WTC11 (cell line): ENCODE results near the gene UMODL1.

Experiments
- CBFB ChIP-seq: sonication (generic); formaldehyde crosslinking; IDR thresholded peaks from 2 replicates; pipeline ENCODE4 v1.8.1; 2022; ENCODE audit warnings: mild to moderate bottlenecking, low read depth, missing genetic modification reagents
- CREM ChIP-seq: sonication (generic); formaldehyde crosslinking; IDR thresholded peaks from 2 replicates; pipeline ENCODE4 v1.8.1; 2022; ENCODE audit warnings: mild to moderate bottlenecking, missing genetic modification reagents, moderate library complexity
- CTCF ChIP-seq: fragments of 200-600 bp; IDR thresholded peaks from 2 replicates; pipeline ENCODE4 v1.8.0; 2022; ENCODE audit warnings: antibody characterized with exemption
- ESRRA ChIP-seq: sonication (generic); formaldehyde crosslinking; IDR thresholded peaks from 2 replicates; pipeline ENCODE4 v1.8.1; 2022; ENCODE audit warnings: mild to moderate bottlenecking, missing genetic modification reagents, borderline replicate concordance
- FOXJ3 ChIP-seq: sonication (generic); formaldehyde crosslinking; IDR thresholded peaks from 2 replicates; pipeline ENCODE4 v1.9.0; 2021; ENCODE audit warnings: missing genetic modification reagents, mild to moderate bottlenecking, borderline replicate concordance
- HMGA2 ChIP-seq: fragments of 250-450 bp; sonication (Bioruptor Pico); IDR thresholded peaks from 2 replicates; pipeline ENCODE4 v1.4.0; 2021; ENCODE audit warnings: mild to moderate bottlenecking, moderate library complexity
- MLX ChIP-seq: sonication (generic); formaldehyde crosslinking; IDR thresholded peaks from 2 replicates; pipeline ENCODE4 v1.8.1; 2023; ENCODE audit warnings: mild to moderate bottlenecking, missing genetic modification reagents, moderate library complexity
- SMAD4 ChIP-seq: sonication (generic); formaldehyde crosslinking; IDR thresholded peaks from 2 replicates; pipeline ENCODE4 v1.8.0; 2022; ENCODE audit warnings: mild to moderate bottlenecking, missing genetic modification reagents
- TEAD1 ChIP-seq: sonication (generic); formaldehyde crosslinking; IDR thresholded peaks from 2 replicates; pipeline ENCODE4 v1.8.0; 2022; ENCODE audit warnings: mild to moderate bottlenecking, missing genetic modification reagents
- ZMAT4 ChIP-seq: fragments of 250-450 bp; sonication (Bioruptor Pico); IDR thresholded peaks from 2 replicates; pipeline ENCODE4 v1.9.0; 2021; ENCODE audit warnings: mild to moderate bottlenecking
- ZNF317 ChIP-seq: sonication (generic); formaldehyde crosslinking; IDR thresholded peaks from 2 replicates; pipeline ENCODE4 v1.8.1; 2023; ENCODE audit warnings: low read depth, mild to moderate bottlenecking, moderate library complexity, missing genetic modification reagents, borderline replicate concordance
- TF ChIP-seq, protein P1 (sequence below): sonication (generic); formaldehyde crosslinking; IDR thresholded peaks from 2 replicates; pipeline ENCODE4 v1.8.0; 2022; ENCODE audit warnings: mild to moderate bottlenecking, missing genetic modification reagents
- TF ChIP-seq, protein P2 (sequence below): sonication (generic); formaldehyde crosslinking; IDR thresholded peaks from 2 replicates; pipeline ENCODE4 v1.8.0; 2023; ENCODE audit warnings: missing genetic modification reagents

DNA sequence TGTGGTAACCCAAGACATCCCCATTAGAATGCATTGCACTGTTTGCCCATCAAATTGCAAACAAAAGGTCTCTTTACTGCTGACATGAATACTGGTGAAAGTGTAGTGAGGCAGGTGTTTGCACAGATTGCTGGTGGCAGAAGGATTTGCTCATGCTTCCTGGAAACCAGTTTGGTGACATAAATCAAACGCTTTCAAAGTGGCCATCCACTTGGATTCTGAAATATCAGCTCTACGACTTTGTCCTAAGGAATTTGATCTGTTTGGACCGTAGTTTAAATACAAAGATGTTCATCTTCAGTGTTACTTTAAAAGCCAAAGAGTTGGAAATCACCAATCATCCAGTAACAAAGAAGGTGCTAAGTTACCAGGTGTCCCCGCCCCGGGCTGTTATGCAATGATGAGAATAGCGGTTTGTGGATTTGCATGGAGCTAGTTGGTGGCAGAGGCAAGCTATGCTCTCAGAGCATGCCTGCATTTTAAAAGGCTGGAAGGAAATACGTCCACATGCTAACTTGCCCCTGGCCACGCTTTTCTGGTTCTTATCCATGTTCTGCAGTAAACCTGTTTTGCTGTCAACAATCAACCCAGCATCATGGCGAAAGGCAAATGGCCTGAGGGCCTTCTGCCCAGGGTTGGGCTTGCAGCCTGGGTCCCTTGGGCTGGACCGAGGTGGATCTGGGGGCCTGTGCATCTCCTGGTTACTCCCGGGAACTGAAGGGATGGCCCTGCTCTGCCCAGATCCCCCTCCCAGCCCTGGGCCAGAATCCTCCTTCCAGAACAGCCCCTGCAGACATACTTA lies 49.2 kb downstream of the UMODL1 start:
- TF ChIP-seq CTCF (no peak), HMGA2 (CRISPR knock-in tag) (no peak), ZMAT4 (CRISPR knock-in tag) (no peak), CREM (CRISPR knock-in tag) (no peak), FOXJ3 (no peak), MLX (no peak), ESRRA (CRISPR knock-in tag) (no peak), SMAD4 (CRISPR knock-in tag) (no peak), ZNF317 (CRISPR knock-in tag) (no peak), TEAD1 (no peak), CBFB (CRISPR knock-in tag) (no peak)
- TF ChIP-seq, protein P1, sequence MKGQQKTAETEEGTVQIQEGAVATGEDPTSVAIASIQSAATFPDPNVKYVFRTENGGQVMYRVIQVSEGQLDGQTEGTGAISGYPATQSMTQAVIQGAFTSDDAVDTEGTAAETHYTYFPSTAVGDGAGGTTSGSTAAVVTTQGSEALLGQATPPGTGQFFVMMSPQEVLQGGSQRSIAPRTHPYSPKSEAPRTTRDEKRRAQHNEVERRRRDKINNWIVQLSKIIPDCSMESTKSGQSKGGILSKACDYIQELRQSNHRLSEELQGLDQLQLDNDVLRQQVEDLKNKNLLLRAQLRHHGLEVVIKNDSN (CRISPR knock-in tag): no peak
- TF ChIP-seq, protein P2, sequence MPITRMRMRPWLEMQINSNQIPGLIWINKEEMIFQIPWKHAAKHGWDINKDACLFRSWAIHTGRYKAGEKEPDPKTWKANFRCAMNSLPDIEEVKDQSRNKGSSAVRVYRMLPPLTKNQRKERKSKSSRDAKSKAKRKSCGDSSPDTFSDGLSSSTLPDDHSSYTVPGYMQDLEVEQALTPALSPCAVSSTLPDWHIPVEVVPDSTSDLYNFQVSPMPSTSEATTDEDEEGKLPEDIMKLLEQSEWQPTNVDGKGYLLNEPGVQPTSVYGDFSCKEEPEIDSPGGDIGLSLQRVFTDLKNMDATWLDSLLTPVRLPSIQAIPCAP: no peak
